Calu3 (cell line): ENCODE results near the gene GOT2. TPM values are rescaled to one million over a fixed set of nuclear protein-coding genes. Genes with fewer than 3 reads are reported as not detected.

Experiments used
- BruUV-seq: library from RNA; stranded (reverse); fragments of 400-500 nt; replicated peaks from 2 replicates; lab custom pipeline; 2021; lab: Mats Ljungman, UMichigan
- CTCF ChIA-PET: fragments of 300-600 bp; sonication (Branson Sonifier 250); formaldehyde crosslinking; loops from one replicate; lab custom pipeline; 2022; ENCODE audit warnings: antibody characterized with exemption; lab: Charles Lee
- DNase-seq: peaks from one replicate; pipeline ENCODE4 v3.0.0; 2022
- H3K27ac Mint-ChIP-seq: one replicate; pipeline ENCODE4 v1.8.0; 2022; ENCODE audit warnings: mixed read lengths; ENCODE audit not compliant: unreplicated experiment
- H3K27me3 Mint-ChIP-seq: one replicate; pipeline ENCODE4 v1.8.0; 2022; ENCODE audit warnings: mixed read lengths; ENCODE audit not compliant: unreplicated experiment
- H3K36me3 Mint-ChIP-seq: one replicate; pipeline ENCODE4 v1.8.0; 2022; ENCODE audit warnings: mild to moderate bottlenecking, moderate library complexity, mixed read lengths; ENCODE audit not compliant: insufficient read depth, unreplicated experiment
- H3K4me1 Mint-ChIP-seq: one replicate; pipeline ENCODE4 v1.8.0; 2022; ENCODE audit warnings: mild to moderate bottlenecking, low read depth, mixed read lengths; ENCODE audit not compliant: unreplicated experiment
- H3K4me3 Mint-ChIP-seq: one replicate; pipeline ENCODE4 v1.8.0; 2022; ENCODE audit warnings: mild to moderate bottlenecking, low read depth, moderate library complexity, mixed read lengths; ENCODE audit not compliant: unreplicated experiment
- H3K9me3 Mint-ChIP-seq: one replicate; pipeline ENCODE4 v1.8.0; 2022; ENCODE audit warnings: low read depth, mixed read lengths; ENCODE audit not compliant: unreplicated experiment
- intact Hi-C: fragments of 100-400 bp; cut with micrococcal nuclease; formaldehyde crosslinking; loops from one replicate; pipeline ENCODE4 v1.10.0; 2022; ENCODE audit not compliant: unreplicated experiment
- total RNA-seq: library from RNA; stranded (reverse); gene quantifications from 2 replicates; pipeline ENCODE4 v1.2.3, GENCODE V29; 2022
- TF ChIP-seq, protein P1 (sequence below): fragments of 200-600 bp; IDR thresholded peaks from one replicate; pipeline ENCODE4 v1.8.0; 2022; ENCODE audit warnings: antibody characterized with exemption; ENCODE audit not compliant: unreplicated experiment

GOT2 gene
- total RNA-seq, 1 experiment from 2014 or later = 162 TPM

DNA sequence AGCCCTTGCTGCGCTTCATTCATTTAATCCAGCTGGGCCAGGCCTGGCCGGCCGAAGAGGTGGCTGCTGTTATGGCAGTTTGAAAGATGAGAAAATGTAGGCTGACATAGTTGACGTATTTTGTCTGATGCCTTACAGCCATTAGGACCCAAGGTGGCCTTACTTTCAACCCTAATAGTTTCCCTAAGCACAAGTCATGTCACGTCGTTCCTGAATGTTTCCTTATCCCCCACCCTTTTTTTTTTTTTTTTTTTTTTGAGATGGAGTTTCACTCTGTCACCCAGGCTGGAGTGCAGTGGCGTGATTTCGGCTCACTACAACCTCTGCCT, 307 bp upstream of the GOT2 start:
- Mint-ChIP-seq H3K36me3 (peaks cover 30% of the 10 kb centered on the region), H3K27me3 (peaks cover 23% of the 10 kb centered on the region), H3K4me1 (peaks cover 16% of the 10 kb centered on the region), H3K27ac (peak overlapping the region; percentile 87), H3K9me3 (no peaks in the 10 kb centered on the region), H3K4me3 (peak overlapping the region; percentile 98)
- DNase-seq = no peak
- intact Hi-C loops = no loop called here
- TF ChIP-seq, protein P1, sequence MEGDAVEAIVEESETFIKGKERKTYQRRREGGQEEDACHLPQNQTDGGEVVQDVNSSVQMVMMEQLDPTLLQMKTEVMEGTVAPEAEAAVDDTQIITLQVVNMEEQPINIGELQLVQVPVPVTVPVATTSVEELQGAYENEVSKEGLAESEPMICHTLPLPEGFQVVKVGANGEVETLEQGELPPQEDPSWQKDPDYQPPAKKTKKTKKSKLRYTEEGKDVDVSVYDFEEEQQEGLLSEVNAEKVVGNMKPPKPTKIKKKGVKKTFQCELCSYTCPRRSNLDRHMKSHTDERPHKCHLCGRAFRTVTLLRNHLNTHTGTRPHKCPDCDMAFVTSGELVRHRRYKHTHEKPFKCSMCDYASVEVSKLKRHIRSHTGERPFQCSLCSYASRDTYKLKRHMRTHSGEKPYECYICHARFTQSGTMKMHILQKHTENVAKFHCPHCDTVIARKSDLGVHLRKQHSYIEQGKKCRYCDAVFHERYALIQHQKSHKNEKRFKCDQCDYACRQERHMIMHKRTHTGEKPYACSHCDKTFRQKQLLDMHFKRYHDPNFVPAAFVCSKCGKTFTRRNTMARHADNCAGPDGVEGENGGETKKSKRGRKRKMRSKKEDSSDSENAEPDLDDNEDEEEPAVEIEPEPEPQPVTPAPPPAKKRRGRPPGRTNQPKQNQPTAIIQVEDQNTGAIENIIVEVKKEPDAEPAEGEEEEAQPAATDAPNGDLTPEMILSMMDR = no peak
- no TSS peak for BruUV-seq
- CTCF ChIA-PET = no interaction called here

DNA sequence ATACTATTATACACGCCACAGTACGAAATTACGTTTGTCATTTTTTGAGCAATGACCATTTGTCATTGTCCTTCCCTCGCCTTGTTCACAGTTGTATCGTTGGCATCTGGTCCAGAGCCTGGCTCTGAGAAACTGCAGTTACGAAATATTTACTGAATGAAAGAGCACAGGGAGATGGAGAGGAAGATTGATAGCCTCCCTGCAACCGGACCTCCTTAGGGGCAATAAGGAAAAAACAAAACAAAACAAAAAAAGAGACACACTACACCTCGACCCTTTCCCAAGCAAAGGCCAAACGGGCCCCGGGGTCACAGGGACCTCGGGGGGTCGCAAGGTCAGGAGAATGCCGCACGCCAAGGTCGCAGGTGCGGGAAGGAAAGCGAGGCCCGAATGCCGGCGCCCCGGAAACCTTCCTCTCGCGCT, 857 bp downstream of the GOT2 start:
- CTCF ChIA-PET = no interaction called here
- TF ChIP-seq, protein P1 = no peak
- Mint-ChIP-seq H3K4me1 (peaks cover 16% of the 10 kb centered on the region), H3K27ac (peak overlapping the region; percentile 87), H3K36me3 (peaks cover 30% of the 10 kb centered on the region), H3K27me3 (peaks cover 11% of the 10 kb centered on the region), H3K9me3 (no peaks in the 10 kb centered on the region), H3K4me3 (peak overlapping the region; percentile 98)
- intact Hi-C loops = no loop called here
- no peak for DNase-seq
- BruUV-seq = no TSS peak

DNA sequence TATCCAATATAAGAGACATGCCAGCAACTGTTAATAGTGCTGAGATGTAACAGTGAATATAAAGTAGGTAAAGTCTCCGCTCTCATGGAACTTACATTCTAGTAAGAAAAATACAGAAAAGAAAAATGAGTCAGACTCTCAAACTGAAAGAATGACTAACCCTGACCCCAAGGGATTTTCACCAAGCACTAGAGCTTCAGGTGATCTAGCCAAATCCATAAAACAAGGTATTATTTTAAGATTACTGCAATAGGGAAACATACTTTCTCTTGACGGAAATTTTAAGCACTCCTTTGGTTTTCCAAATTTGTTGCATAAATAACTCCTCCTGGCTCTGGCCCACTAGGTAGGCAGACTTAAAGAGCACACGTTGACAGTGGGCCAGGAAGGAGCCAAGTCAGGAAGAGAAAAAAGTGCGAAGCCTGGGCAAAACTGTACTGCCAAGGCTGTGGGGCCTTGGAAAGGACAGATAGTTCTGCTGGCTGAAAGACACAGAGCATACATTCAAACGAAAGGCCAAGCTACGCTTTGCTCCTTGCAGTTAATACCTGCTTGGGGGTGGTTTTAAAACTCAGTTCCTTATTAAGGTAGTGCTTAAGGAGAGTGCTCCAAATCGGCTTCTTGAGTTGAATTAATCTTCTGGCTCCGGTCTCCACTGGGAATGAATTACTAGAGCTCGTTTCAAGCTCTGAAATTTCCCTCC, 1.4 kb downstream of the GOT2 start:
- H3K27ac Mint-ChIP-seq = peak overlapping the region; percentile 87
- H3K9me3 Mint-ChIP-seq = no peaks in the 10 kb centered on the region
- H3K27me3 Mint-ChIP-seq = peaks cover 6% of the 10 kb centered on the region
- H3K4me1 Mint-ChIP-seq = peaks cover 16% of the 10 kb centered on the region
- TF ChIP-seq, protein P1 = no peak
- DNase-seq = no peak
- peaks cover 30% of the 10 kb centered on the region for H3K36me3 Mint-ChIP-seq
- CTCF ChIA-PET = interaction anchor here (0.7 to 1.0 kb wide), 2 partner anchors 23 to 488 kb away, joined by 3 to 4 read pairs; no protein-coding TSS in a partner anchor
- BruUV-seq = TSS peak; percentile 30
- intact Hi-C loops = no loop called here
- peak overlapping the region; percentile 98 for H3K4me3 Mint-ChIP-seq

DNA sequence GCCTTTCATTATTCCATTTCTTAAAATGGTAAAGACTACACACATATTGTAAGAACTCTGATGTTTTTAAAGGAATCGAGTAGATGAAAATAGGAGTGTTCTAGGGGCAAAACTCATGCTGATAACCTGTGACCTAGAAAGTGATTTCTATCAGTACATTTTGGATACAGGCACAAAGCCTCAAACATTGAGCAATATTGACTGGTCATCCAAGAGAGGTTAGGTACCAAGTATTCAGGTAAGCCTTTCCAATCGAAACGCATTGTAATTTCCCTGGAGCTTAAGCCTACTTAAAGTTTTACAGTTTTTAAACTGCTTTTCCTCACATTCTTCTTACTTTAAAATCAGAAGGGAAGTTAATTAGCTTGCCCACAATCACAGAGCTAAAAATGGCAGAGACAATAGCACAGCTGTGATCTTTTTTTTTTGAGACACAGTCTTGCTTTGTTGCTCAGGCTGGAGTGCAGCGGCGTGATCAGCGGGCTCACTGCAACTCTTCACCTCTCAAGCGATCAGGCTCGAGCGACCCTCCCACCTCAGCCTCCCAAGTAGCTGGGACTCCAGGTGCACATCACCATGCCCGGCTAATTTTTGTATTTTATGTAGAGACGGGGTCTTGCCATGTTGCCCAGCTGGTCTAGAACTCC, 3.3 kb downstream of the GOT2 start:
- DNase-seq = no peak
- Mint-ChIP-seq H3K4me1 (peaks cover 16% of the 10 kb centered on the region), H3K9me3 (no peaks in the 10 kb centered on the region), H3K27me3 (no peaks in the 10 kb centered on the region), H3K27ac (no peak overlapping the region), H3K36me3 (peaks cover 30% of the 10 kb centered on the region), H3K4me3 (no peak overlapping the region)
- CTCF ChIA-PET = no interaction called here
- intact Hi-C loops = no loop called here
- TF ChIP-seq, protein P1 = no peak
- BruUV-seq = no TSS peak
